ENCODE measurements around the gene CNOT3. TPM values are rescaled to one million over a fixed set of nuclear protein-coding genes. Genes with fewer than 3 reads are reported as not detected.

Gene CNOT3
- total RNA-seq, 1 experiment from 2014 or later, result 76.7 TPM

GRCh38 chr19:54124393-54124792, 13.2 kb upstream of the CNOT3 start (continued):
- TF ChIP-seq, protein P1, sequence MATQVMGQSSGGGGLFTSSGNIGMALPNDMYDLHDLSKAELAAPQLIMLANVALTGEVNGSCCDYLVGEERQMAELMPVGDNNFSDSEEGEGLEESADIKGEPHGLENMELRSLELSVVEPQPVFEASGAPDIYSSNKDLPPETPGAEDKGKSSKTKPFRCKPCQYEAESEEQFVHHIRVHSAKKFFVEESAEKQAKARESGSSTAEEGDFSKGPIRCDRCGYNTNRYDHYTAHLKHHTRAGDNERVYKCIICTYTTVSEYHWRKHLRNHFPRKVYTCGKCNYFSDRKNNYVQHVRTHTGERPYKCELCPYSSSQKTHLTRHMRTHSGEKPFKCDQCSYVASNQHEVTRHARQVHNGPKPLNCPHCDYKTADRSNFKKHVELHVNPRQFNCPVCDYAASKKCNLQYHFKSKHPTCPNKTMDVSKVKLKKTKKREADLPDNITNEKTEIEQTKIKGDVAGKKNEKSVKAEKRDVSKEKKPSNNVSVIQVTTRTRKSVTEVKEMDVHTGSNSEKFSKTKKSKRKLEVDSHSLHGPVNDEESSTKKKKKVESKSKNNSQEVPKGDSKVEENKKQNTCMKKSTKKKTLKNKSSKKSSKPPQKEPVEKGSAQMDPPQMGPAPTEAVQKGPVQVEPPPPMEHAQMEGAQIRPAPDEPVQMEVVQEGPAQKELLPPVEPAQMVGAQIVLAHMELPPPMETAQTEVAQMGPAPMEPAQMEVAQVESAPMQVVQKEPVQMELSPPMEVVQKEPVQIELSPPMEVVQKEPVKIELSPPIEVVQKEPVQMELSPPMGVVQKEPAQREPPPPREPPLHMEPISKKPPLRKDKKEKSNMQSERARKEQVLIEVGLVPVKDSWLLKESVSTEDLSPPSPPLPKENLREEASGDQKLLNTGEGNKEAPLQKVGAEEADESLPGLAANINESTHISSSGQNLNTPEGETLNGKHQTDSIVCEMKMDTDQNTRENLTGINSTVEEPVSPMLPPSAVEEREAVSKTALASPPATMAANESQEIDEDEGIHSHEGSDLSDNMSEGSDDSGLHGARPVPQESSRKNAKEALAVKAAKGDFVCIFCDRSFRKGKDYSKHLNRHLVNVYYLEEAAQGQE (IDR thresholded peaks at IDR 0.05; ENCODE audit: low read depth), result no peak

GRCh38 chr19:54125713-54126112, 11.8 kb upstream of the CNOT3 start:
- no peaks in the 10 kb centered on the region for H4K20me1 ChIP-seq (ENCODE audit: insufficient read depth)

More at GRCh38 chr19:54125713-54126112, 11.8 kb upstream of the CNOT3 start:
- DNase-seq (ENCODE audit: low read depth, low spot score), result no peak
- intact Hi-C loops (cut with micrococcal nuclease), result no loop called here
- CTCF ChIA-PET, result no interaction called here
- Histone ChIP-seq H3K9me3 (ENCODE audit: control insufficient read depth in 1 of 2, insufficient read depth in 1 of 2, low read depth in 1 of 2, low read length in 2 of 2) (no peaks in the 10 kb centered on the region), H3K9ac (ENCODE audit: low read length) (no peak overlapping the region), H3K9me2 (ENCODE audit: insufficient read depth) (no peaks in the 10 kb centered on the region), H2AFZ (ENCODE audit: low read depth, low read length, poor library complexity, severe bottlenecking) (no peak overlapping the region), H3K27me3 (ENCODE audit: insufficient read depth, low read length) (no peaks in the 10 kb centered on the region), H3K79me2 (ENCODE audit: insufficient read depth, low read length) (no peaks in the 10 kb centered on the region), H3K4me1 (ENCODE audit: control insufficient read depth in 1 of 2, insufficient read depth in 2 of 2, low read length in 2 of 2) (no peaks in the 10 kb centered on the region), H3K36me3 (ENCODE audit: control insufficient read depth in 1 of 2, insufficient read depth in 2 of 2, low read length in 2 of 2) (peaks cover 40 to 47% of the 10 kb centered on the region in 2 experiments; a peak in 3 of 4 replicates), H3K27ac (ENCODE audit: low read depth, low read length) (no peak overlapping the region), H3K4me3 (replicated peaks in 1 of 2; ENCODE audit: low read depth in 1 of 2, low read length in 2 of 2) (no peak overlapping the region), H3K4me2 (ENCODE audit: low read length) (no peak overlapping the region)
- POLR2A ChIA-PET, result no interaction called here
- no peak for ATAC-seq
- TF ChIP-seq CBX3 (IDR thresholded peaks at IDR 0.05; ENCODE audit: low read depth), result no peak
- no peak for TF ChIP-seq SRF (IDR thresholded peaks at IDR 0.05; ENCODE audit: low read depth)
- TF ChIP-seq FOSL1 (IDR thresholded peaks at IDR 0.05; ENCODE audit: low read depth), result no peak
- no peak for TF ChIP-seq ATF3 (IDR thresholded peaks at IDR 0.05)
- no peak for TF ChIP-seq ELF1 (IDR thresholded peaks at IDR 0.05; ENCODE audit: borderline replicate concordance, low read depth)
- TF ChIP-seq TCF7L2 (IDR thresholded peaks at IDR 0.05; ENCODE audit: borderline replicate concordance, extremely low read depth, insufficient read depth, insufficient read length), result no peak
- TF ChIP-seq EGR1 (IDR thresholded peaks at IDR 0.05; ENCODE audit: low read depth), result no peak
- TF ChIP-seq EZH2phosphoT487 (IDR thresholded peaks at IDR 0.05; ENCODE audit: borderline replicate concordance), result no peak
- no peak for TF ChIP-seq EZH2 (IDR thresholded peaks at IDR 0.05)
- no peak for TF ChIP-seq POLR2AphosphoS5 (IDR thresholded peaks at IDR 0.05; ENCODE audit: low read depth, low read length)
- TF ChIP-seq RAD21 (IDR thresholded peaks at IDR 0.05; ENCODE audit: low read depth), result no peak
- TF ChIP-seq, protein P2, sequence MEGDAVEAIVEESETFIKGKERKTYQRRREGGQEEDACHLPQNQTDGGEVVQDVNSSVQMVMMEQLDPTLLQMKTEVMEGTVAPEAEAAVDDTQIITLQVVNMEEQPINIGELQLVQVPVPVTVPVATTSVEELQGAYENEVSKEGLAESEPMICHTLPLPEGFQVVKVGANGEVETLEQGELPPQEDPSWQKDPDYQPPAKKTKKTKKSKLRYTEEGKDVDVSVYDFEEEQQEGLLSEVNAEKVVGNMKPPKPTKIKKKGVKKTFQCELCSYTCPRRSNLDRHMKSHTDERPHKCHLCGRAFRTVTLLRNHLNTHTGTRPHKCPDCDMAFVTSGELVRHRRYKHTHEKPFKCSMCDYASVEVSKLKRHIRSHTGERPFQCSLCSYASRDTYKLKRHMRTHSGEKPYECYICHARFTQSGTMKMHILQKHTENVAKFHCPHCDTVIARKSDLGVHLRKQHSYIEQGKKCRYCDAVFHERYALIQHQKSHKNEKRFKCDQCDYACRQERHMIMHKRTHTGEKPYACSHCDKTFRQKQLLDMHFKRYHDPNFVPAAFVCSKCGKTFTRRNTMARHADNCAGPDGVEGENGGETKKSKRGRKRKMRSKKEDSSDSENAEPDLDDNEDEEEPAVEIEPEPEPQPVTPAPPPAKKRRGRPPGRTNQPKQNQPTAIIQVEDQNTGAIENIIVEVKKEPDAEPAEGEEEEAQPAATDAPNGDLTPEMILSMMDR (IDR thresholded peaks at IDR 0.05 in 2 of 3, conservative IDR thresholded peaks at IDR 0.05 in 1 of 3; ENCODE audit: borderline replicate concordance in 1 of 3, insufficient read depth in 1 of 3, low read depth in 2 of 3, low read length in 2 of 3), result no peak
- TF ChIP-seq, protein P3, sequence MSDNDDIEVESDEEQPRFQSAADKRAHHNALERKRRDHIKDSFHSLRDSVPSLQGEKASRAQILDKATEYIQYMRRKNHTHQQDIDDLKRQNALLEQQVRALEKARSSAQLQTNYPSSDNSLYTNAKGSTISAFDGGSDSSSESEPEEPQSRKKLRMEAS (IDR thresholded peaks at IDR 0.05), result no peak
- TF ChIP-seq YY1 (IDR thresholded peaks at IDR 0.05; ENCODE audit: extremely low read depth, insufficient replicate concordance, low read depth, low read length), result no peak
- TF ChIP-seq SP1 (IDR thresholded peaks at IDR 0.05; ENCODE audit: low read depth), result no peak
- no TSS peak for BruUV-seq (replicated peaks)
- RAD21 ChIA-PET (ENCODE audit: low non-redundant PET in 1 of 2, low total read pairs in 2 of 2, uncharacterized antibody in 2 of 2, unreplicated experiment in 2 of 2), result no interaction called here
